CD4-positive, alpha-beta T cell treated with Interleukin-17A for 4 hours (primary cell): Measurements from ENCODE around the gene AKAP3.

Source experiments
- DNase-seq: peaks from one replicate; pipeline ENCODE4 v3.0.0-alpha.2; 2020; ENCODE audit warnings: mixed read lengths

Gene AKAP3

DNA sequence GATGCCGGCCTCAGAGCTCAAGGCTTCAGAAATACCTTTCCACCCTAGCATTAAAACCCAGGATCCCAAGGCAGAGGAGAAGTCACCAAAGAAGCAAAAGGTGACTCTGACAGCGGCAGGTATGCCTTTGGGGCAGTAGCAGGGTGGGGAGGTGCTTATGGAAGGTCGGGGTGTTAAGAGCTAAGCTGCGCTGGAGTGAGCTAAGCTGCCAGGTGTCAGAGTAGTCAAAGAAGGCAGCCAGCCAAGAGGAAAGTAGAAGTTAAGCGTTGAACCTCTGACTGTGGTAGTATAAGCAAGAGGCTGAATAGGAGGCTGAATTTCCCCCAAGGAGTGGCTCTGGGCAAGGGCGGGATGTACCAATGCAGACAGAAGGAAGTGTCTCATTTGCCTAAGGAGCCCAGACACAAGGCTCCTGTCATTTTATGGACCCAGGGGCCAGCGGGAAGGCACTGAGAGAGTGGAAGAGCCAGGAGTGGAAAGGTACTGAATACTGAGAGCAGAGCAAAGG, 57.6 kb downstream of the AKAP3 start:
- DNase-seq, result no peak

DNA sequence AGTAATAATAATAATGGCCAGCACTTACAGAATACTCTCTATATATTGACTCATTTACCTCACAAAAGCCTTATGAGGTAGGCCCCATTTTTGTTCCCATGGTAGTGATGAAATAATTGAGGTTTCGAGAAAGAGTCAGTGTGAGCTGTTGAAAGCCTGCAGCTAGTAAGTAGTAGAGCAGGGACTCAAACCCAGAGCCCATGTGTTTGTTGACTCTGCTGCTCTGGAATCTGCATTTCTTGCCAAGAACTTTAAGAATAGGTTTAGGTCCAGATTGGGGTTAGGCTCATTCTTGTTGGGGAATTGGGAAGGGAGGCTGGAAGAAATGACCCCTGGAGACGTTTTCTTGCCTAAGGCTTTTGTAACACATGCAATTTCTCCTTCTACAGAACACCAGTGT, 58.9 kb downstream of the AKAP3 start:
- no peak for DNase-seq

DNA sequence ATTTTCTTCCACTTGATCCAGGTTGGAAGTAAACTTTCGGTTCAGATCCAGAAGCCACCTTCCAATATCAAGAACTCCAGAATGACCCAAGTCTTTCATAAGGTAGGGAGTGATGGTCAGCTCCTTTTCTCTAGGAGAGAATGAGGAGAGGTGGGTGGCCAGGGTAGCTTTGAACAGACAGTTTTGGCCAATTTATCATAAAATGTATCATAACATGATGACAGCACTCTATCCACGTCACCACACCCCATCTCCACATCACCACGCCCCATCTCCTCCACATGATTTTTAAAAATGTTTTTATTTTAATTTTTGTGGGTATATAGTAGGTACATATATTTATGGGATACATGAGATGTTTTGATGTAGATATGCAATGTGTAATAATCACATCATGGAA, 59.9 kb downstream of the AKAP3 start:
- no peak for DNase-seq

DNA sequence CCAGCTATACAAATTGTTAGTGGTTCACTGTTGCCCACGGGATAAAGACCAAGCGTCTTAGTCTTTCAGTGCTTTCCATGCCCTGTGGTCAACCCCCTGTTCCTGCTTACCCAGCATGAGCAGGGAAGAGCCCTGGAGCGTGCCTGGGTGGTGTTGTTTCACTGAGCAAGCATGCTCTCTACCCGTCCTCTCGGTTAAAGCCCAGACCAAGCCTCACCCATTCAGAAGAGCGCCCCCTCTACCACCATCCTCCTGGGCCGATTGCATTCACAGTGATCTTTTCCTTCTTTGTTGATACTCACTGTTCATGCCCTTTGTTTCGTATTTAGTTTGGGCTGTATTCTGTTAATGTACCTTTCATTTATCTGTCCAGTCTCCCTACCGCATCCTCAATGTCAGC, 61.7 kb downstream of the AKAP3 start:
- no peak for DNase-seq

DNA sequence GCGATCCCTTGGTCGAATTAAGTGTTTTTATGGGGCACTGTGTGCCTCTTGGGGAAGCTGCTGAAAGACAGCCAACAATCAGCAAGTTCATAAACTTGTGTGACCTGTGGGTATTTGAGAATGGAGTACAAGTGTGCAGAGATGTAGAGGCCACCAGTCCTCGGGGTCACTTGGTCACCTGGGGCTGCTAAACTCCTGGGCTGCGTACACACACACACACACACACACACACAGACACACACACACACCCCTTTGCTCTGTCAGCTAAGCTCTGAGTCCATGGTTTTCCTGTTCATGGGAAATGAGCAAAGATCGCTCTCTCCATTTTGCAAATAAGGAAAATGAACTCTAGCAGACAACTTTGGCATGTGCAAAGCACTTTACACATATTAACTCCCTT, 62.4 kb downstream of the AKAP3 start:
- no peak for DNase-seq

DNA sequence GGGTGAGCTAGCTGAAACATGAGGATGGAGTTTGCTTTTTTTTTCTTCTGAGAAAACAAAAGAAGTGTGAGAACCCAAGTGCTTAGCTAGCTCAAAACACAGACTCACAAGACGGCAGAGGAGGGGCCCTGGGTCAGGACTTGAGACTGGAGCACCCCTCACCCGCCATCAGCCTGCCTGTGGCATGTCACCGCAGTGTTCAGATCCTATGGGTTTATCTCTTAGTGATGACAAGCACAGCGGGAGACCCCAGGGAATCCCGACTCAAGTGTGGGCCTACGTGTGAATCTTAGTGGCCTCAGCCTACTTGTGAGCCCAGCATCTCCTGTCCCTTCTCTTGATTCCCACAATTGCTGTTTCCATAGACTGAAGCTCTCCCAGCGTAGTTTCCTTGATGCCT, 64.0 kb downstream of the AKAP3 start:
- DNase-seq, result no peak

DNA sequence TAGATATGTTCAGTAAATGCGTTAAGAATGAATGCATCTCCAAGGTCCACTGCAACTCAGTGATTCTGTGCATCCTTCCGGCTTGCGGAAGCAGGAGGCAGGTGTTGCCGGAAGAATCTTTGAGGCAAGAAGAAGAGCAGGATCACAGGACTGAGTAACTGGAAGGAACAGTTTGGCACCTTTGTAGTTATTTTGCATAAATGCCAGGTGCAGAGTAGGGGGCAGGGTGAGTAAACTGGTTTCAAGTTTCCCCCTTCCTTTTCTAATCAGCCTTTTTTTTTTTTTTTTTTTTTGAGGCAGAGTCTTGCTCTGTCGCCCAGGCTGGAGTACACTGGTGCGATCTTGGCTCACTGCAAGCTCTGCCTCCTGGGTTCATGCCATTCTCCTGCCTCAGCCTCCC, 64.6 kb downstream of the AKAP3 start:
- no peak for DNase-seq

DNA sequence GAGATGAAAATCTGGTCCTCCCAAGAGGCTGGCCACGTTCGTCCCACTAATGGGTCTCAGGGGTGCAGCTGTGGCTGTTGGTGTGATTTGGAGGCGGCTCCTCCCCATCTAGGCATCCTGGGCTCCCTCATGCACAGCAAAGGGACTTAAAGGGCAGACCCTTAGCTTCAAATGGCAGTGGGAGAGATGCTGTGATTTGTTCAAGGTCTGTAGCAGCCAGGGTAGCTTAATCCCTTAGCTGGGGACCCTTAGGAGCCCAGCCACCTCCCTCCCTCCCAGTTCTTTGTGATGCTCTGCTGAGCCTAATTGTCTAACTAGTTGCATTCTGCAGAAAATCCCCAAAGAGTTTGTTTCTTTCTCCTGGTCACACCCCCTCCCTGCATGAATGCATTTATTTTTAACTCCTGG, 68.6 kb downstream of the AKAP3 start:
- no peak for DNase-seq

DNA sequence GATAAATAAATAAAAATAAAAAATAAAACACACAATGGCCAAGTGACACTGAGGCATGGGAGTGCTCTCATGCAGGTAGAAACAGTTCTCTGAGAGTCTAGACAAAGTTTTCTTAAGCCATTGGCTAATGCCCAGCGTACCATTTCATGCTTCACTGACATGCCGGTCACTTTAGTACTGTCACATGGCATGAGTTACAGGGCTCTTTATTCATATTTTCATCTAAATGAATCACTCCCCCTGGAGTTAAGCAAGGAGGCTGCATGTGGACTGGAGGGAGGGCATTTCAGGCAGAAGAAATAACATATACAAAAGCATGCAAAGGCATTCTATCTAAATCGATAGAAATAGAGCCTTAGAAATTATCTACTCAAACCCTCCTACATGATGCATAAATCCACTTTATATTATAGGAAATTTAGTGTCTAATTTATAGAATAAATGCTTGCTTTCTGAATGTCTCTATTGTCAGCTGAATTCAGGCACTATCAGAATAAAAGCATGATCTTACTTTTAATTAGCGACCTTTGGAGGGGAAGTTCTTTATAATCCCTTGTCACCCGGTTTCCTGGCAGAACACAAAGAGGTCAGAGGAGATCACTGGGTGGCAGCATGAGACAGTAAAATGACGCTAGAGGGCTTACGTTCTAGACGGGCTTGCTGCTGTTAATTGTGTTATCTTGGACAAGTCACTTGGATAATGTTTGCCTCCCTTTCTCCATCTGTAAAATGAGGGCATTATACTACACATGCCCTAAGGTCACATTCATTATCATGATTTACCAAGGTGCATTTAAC, 69.3 kb downstream of the AKAP3 start:
- DNase-seq, result no peak

DNA sequence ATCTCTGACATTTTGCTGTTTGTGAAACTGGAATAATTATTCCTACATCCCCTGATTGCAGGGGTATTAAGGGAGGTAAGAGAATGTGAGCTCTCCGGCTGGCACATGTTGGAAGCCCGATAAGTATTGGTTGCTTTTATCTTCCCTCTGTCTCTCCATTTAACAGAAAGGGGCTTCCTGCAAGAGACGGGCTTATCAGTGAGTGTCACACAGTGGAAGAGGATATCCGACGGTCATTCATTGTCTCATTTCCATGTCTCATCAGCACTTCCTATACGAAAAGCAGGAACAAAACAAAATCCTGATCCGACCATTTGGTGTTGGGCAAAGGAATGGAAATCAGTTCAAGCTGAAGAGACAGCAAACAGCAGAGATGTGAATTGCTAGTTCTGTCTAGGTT, 76.2 kb downstream of the AKAP3 start:
- no peak for DNase-seq

DNA sequence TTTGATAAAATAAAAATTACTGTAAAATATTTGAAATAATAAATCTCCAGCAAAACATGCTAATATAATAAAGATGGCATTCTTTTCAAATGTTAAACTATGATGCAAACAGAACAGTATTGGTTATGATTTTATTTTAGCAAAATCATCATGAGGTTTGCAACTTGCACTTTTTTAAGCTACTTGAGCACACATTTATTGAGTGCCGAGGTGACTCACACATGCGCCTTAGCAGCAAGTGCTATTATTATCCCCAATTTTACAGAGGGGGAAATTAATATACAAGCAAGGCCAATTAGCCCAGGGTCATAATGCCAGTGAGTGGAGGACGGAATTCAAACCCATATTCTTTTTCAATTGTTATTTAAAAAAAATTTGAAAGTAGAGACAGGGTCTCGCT, 79.6 kb downstream of the AKAP3 start:
- DNase-seq, result no peak

DNA sequence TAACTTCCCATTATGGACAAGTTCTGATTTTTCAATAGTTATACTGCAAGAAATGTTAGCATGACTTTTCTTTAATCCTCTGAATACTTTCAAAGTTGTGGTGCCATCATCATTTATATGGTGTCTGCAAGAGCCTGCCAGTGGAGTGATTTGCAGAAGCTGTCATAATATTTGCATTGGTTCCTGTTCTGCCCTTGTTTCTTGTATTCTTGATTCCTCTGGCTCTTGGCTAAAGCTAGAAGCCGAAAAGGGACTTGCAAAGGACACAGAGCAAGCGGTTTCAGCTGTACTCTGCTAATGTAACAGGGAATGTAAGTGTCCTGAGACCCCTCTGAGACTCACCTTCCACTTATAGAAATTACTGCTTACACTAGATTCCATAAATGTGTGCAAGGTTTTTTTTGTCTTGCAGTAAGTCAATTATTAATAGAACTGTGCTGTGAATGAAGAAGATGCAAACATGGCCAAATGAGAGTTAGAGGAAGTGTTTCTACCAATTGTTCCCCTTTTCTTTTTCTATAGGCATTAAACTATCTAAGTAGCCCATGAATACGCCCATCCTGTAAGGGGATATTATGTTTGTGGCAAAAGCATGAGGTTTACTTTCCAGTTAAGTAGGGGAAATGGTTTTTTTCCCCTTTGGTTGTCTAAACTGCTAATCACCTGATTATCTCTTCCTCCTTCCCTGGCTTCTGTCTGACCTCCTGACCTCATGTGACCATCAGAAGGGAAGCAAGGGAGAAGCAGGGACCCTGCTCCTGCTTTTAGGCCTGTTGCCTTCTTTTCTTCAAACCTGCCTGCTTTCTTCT, 81.6 kb downstream of the AKAP3 start:
- no peak for DNase-seq

DNA sequence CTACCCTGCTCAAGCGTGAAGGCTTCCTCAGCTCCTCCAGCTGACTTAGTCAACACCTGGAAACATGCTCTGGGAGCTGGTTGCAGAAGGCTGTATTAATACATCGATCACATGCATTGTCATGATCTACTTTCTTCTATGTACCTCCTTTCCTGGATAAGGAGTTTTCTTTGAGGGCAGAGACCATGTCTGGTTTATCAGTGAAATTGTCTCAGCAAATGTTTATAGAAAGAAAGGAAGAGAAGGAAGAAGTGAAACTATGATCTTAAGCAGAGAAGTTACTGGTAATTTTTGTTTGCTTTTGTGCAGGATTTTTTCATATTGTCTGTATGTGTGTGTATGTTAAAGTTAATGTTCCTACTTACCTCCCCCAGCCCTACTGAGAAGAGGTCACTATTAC, 82.4 kb downstream of the AKAP3 start:
- DNase-seq, result no peak
